GM13977 (cell line): ENCODE measurements around the gene MTCH1.

Experiments
- DNase-seq: peaks from one replicate; pipeline ENCODE4 v3.0.0; 2012; ENCODE audit warnings: low spot score
- in situ Hi-C: fragments of 300-500 bp; cut with MboI; formaldehyde crosslinking; loops from one replicate; pipeline ENCODE4 v1.12.0; 2022; ENCODE audit warnings: low sequenced_read_pairs, low pct_unique_long_range_greater_than_20kb, mixed read lengths, inconsistent platforms; ENCODE audit not compliant: unreplicated experiment
- TF ChIP-seq, protein P1 (sequence below): IDR thresholded peaks from 2 replicates; pipeline ENCODE4 v1.5.1; 2012; ENCODE audit warnings: mild to moderate bottlenecking, control low read depth; ENCODE audit not compliant: insufficient read depth; ENCODE audit errors: extremely low read depth, missing control alignments

Gene MTCH1

DNA sequence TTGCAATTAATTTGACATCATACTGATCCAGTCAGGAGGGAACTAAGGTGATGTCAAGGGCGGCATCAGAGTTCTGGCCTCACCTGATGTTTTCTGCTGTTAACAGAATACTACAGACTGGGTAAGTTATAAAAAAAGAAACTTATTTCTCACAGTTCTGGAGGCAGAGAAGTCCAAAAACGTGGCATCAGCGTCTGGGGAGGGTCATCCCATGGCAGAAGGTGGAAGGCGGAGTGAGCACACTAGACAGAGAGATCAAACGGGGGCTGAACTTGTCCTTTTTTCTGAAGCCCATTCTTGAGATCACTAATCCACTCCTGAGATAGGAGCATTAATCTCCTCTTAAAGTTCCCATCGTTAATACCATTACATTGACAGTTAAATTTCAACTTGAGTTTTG lies 3.3 kb upstream of the MTCH1 start:
- in situ Hi-C loops: no loop called here
- DNase-seq: no peak

GRCh38 chr6:36986704-36987047 lies 680 bp upstream of the MTCH1 start:
- in situ Hi-C loops: no loop called here

More for the DNA sequence above, 3.3 kb upstream of the MTCH1 start:
- TF ChIP-seq, protein P1, sequence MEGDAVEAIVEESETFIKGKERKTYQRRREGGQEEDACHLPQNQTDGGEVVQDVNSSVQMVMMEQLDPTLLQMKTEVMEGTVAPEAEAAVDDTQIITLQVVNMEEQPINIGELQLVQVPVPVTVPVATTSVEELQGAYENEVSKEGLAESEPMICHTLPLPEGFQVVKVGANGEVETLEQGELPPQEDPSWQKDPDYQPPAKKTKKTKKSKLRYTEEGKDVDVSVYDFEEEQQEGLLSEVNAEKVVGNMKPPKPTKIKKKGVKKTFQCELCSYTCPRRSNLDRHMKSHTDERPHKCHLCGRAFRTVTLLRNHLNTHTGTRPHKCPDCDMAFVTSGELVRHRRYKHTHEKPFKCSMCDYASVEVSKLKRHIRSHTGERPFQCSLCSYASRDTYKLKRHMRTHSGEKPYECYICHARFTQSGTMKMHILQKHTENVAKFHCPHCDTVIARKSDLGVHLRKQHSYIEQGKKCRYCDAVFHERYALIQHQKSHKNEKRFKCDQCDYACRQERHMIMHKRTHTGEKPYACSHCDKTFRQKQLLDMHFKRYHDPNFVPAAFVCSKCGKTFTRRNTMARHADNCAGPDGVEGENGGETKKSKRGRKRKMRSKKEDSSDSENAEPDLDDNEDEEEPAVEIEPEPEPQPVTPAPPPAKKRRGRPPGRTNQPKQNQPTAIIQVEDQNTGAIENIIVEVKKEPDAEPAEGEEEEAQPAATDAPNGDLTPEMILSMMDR: no peak

DNA sequence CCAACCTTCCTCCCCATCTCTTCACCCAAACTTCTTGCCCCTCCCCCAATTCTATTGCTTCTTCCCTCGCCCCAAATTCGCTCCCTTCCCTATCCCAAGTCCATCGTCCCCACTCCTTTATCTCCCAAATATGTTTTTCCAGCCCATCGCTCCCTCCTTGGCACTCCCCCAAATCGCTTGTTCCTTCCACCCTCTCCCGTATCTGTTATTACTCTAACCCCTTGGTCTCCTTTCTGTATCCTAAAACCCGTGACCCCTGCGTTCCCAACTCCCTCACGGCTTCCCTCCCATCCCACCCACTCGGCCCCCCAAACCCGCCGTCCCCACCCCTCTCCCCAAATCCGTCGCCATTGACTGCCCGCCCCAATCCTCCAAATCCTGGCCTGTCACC lies 584 bp downstream of the MTCH1 start:
- DNase-seq: peak; percentile 24
- in situ Hi-C loops: no loop called here
- TF ChIP-seq, protein P1: no peak

More at GRCh38 chr6:36986704-36987047, 680 bp upstream of the MTCH1 start:
- TF ChIP-seq, protein P1: no peak
- DNase-seq: peak; percentile 57

GRCh38 chr6:36984581-36985416 lies 1.2 kb downstream of the MTCH1 start:
- TF ChIP-seq, protein P1: no peak
- peak; percentile 51 for DNase-seq
- in situ Hi-C loops: no loop called here

DNA sequence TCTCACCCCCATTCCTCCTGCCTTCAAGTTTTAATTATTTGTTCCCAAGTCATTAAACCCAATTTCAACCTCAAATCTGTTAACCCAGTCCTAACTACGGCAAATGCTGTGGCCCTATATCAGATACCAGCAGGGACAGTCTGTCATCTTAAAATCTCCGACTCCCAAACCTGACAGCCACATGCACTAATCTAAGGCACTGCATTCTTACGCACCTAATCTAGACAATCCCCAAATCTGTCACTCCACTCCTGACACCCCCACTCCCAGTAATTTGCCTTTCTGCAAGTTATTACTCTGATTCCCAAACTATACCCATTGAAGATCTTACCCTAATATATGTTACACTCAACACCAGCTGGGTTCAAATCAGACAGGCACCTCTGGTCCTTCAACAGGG lies 2.5 kb downstream of the MTCH1 start:
- no peak for DNase-seq
- in situ Hi-C loops: no loop called here
- TF ChIP-seq, protein P1: no peak

DNA sequence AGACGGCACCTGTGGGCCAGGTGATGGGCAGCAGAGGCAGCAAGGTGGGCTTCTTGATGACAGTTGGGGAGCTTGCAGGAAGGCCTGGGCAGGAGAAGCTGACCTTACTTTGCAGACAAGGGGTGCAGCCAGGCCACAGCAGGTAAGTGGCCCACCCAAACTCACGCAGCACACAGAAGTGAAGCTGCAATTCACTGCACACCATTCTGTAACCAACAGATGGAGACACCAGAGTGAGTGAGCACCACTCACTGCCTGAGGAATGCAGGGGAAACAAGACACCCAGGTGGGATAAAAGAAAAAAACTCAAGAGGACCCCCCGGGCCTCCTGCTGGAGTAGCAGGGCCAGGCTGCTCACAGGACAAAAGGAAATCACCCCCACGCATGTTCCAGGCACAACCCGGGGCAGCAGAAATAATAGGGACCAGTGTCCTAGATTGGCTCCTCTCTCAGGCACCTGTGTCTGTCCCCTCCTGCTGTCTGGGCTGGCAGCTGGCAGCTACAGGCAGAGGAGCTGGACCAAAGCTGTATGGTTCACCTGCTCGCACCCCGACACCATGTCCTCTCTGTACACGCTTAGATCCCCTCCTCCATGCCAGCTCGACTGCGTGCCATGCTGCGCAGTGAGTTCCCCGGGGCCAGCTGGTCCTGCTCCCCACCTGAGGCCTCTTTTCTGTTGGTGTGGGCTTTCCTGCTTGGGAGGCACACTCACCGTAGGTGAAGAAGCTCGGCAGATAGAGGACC lies 4.9 kb downstream of the MTCH1 start:
- DNase-seq: no peak
- TF ChIP-seq, protein P1: peak; percentile 14
- in situ Hi-C loops: no loop called here
